ENCODE measurements around the gene CTAGE1.

GRCh38 chr18:22368021-22368420, 49.7 kb downstream of the CTAGE1 start:
- TF ChIP-seq, protein P1, sequence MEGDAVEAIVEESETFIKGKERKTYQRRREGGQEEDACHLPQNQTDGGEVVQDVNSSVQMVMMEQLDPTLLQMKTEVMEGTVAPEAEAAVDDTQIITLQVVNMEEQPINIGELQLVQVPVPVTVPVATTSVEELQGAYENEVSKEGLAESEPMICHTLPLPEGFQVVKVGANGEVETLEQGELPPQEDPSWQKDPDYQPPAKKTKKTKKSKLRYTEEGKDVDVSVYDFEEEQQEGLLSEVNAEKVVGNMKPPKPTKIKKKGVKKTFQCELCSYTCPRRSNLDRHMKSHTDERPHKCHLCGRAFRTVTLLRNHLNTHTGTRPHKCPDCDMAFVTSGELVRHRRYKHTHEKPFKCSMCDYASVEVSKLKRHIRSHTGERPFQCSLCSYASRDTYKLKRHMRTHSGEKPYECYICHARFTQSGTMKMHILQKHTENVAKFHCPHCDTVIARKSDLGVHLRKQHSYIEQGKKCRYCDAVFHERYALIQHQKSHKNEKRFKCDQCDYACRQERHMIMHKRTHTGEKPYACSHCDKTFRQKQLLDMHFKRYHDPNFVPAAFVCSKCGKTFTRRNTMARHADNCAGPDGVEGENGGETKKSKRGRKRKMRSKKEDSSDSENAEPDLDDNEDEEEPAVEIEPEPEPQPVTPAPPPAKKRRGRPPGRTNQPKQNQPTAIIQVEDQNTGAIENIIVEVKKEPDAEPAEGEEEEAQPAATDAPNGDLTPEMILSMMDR (IDR thresholded peaks at IDR 0.05): no peak
- TF ChIP-seq POLR2A (IDR thresholded peaks at IDR 0.05): no peak

Data from lower leg skin (tissue), 3 donors.